HG03066 (cell line): ENCODE data around the gene RASSF5.
A peak's percentile ranks its signal among the peaks of the same experiment; 100 is the strongest.
"Not testable (repeated sequence)": the region's sequence is repeated elsewhere in the genome, so short reads cannot be mapped to it uniquely, and the experiment has no call there.

ENCODE experiments used
- ATAC-seq: cut with Tn5 transposase; IDR thresholded peaks from one replicate; pipeline ENCODE4 v1.9.1; 2021; ENCODE audit warnings: low read depth; ENCODE audit not compliant: unreplicated experiment

Gene RASSF5

DNA sequence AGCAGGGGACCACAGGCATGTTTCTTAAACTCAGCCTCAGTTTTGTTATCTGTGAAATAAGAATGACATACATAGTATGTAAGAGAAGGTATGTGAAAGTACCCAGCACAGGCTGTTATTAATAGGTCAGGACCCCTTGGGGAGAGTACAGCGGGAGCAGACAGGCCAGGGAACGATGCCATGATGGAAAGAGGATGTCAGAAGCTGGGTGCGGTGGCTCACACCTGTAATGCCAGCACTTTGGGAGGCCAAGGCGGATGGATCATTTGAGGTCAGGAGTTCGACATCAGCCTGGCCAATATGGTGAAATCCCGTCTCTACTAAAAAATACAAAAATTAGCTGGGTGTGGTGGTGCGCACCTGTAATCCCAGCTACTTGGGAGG is 73.8 kb downstream of the RASSF5 start:
- not testable (repeated sequence) for ATAC-seq

DNA sequence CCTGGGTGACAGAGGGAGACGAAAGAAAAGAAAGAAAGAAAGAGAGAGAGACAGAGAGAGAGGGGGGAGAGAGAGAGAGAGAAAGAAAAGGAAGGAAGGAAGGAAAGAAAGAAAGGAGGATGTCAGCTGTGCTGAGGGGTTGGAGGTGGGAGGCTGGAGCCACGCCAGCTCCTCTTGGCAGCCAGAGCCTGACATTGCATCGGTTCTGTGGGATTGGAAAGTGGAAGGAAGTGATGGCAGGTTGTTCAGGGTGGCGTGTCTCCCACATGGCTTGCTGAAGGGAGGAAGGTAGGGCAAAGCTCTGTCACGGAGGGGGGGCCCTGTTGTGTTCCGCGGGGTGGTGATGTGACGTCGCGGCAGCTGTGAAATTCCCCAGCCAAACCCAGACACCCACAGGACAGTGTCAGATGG is 74.2 kb downstream of the RASSF5 start:
- ATAC-seq: no peak

DNA sequence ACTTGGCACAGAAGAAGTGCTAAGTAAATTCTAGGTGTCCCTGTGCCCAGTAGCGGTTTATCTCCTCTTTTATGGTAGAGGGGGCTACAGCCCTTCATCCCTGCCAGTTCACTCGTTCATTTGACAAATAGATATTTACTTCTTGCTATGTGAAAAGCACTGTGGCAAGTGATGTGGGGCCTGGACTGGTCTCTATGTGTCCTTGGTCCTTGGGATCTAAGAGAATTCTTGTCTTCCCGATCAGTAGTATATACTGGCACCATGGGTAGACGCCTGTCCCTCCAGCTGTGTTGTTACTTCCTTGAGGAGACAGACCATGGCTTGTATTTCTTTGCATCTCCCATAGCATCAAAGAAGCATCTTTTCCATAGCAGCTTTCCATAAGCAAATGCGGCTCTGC is 75.2 kb downstream of the RASSF5 start:
- no peak for ATAC-seq

DNA sequence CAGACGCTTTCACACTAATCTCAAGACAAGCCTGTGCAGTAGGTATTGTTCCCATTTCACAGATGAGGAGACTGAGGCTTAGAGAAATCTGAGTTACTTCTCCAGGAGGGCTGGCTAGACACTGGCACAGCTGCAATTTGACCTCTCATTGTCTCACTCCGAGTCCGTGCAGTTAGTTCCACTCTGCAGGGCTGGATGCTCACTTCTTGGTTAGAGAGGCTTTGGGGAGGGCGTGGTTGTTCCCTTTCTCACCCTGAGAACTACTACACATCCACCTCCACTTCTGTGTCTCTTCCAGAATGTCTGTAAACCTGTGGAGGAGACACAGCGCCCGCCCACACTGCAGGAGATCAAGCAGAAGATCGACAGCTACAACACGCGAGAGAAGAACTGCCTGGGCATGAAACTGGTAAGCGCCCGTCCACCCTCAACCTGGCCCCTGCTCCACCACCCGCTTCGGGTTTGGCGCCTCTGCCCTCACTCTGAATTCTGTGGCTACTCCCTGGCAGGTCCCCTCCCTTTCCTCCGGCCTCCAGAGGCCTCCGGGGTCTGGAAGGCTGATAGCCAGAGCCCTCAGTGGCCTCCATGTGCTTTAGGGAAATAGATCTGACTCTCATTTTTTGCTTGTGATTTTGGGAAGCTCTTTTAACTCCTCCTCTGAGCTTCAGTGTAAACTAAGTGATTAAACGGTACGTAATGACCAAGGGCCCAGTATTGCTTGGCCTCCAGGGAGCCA is 75.8 kb downstream of the RASSF5 start:
- ATAC-seq: no peak

DNA sequence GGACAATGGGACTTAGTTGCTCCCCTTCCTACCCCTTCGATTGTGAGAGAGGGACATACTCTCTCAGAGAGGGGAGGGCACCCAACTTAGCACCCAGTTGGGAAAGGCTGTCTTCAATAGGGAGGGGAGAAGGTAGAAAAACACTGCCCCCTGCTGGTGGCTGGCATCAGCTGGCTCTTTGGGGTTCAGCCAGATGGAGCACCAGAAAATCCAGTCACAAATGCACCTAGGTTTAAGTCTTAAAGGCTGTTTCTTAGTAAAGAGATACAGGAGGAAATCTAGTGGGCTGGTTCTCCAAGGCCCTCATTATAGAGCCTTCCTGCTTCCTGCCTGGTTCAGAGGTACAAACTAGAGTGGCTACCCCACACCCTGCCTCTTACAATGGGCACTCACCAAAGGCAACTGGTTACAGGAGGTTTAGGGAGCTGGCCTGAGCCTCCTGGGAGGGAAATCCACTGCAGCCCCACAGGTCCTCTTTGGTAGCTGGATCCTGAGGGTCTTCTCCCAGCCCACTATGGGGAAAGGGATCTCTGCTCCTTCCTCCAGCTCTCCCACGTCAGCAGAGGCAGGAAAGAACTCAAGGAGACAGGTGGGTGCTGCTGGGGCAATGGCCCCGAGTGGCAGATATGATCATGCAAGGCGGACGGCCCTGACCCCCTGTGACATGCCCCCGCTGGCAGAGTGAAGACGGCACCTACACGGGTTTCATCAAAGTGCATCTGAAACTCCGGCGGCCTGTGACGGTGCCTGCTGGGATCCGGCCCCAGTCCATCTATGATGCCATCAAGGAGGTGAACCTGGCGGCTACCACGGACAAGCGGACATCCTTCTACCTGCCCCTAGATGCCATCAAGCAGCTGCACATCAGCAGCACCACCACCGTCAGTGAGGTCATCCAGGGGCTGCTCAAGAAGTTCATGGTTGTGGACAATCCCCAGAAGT is 76.6 kb downstream of the RASSF5 start:
- no peak for ATAC-seq

DNA sequence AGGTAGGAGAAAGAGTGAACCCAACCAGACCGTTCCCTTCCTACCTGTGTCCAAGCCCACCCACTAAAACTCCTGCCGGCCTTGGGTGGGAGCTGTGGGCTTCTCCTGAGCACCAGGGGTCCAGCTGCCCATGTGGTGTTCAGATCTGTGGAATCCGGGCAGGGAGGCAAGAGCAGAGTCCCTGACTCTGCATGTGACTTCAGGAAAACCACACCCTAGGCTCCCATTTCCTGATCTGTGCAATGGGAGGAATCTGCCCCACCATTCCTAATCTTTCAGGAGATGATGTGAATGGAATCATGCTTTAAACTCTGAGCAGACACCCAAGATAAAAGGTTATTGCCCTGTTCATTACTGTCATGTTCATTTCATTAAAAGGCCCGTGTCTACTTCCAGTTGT is 77.4 kb downstream of the RASSF5 start:
- ATAC-seq: no peak

DNA sequence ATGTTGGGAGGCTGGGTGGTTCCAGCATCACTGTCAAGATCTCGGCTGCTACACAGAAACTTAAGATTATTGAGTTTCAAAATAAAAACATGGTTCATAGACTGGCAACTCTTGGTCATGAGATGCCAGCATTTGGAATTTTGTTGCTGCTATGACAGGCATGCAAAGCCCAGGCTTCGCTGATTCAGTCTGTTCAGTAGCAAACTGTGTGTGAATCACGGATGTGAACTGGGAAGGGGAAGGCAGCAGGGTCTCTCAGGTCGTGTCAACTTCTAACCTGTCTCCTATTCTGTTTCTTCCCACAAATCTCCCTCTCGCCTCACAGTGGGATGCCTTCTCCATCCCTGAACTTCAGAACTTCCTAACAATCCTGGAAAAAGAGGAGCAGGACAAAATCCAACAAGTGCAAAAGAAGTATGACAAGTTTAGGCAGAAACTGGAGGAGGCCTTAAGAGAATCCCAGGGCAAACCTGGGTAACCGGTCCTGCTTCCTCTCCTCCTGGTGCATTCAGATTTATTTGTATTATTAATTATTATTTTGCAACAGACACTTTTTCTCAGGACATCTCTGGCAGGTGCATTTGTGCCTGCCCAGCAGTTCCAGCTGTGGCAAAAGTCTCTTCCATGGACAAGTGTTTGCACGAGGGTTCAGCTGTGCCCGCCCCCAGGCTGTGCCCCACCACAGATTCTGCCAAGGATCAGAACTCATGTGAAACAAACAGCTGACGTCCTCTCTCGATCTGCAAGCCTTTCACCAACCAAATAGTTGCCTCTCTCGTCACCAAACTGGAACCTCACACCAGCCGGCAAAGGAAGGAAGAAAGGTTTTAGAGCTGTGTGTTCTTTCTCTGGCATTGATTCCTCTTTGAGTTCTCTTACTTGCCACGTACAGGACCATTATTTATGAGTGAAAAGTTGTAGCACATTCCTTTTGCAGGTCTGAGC is 79.4 kb downstream of the RASSF5 start:
- no peak for ATAC-seq

DNA sequence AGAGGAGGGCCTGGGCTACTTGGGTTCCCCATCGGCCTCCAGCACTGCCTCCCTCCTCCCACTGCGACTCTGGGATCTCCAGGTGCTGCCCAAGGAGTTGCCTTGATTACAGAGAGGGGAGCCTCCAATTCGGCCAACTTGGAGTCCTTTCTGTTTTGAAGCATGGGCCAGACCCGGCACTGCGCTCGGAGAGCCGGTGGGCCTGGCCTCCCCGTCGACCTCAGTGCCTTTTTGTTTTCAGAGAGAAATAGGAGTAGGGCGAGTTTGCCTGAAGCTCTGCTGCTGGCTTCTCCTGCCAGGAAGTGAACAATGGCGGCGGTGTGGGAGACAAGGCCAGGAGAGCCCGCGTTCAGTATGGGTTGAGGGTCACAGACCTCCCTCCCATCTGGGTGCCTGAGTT is 80.6 kb downstream of the RASSF5 start:
- no peak for ATAC-seq

DNA sequence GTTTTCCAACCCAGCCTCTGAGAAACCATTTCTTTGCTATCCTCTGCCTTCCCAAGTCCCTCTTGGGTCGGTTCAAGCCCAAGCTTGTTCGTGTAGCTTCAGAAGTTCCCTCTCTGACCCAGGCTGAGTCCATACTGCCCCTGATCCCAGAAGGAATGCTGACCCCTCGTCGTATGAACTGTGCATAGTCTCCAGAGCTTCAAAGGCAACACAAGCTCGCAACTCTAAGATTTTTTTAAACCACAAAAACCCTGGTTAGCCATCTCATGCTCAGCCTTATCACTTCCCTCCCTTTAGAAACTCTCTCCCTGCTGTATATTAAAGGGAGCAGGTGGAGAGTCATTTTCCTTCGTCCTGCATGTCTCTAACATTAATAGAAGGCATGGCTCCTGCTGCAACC is 81.2 kb downstream of the RASSF5 start:
- ATAC-seq: no peak

DNA sequence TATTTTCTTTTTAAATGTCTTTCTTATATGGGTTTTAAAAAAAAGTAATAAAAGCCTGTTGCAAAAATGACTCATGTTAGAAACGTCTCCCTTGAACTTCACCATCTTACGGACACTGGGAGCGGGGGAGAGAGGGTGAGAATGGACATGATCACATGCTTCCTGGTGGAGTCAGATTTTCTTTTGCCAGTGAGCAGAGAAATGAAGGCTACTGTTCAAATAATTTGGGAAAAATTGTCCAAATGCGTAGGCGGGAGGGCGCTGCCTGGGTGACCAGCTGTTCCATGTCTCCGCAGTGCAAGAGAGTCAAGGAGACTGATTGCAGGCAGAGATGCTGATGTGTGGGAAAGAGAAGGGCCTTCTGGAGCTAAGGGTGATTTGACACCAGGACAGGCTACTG is 81.9 kb downstream of the RASSF5 start:
- ATAC-seq: no peak

DNA sequence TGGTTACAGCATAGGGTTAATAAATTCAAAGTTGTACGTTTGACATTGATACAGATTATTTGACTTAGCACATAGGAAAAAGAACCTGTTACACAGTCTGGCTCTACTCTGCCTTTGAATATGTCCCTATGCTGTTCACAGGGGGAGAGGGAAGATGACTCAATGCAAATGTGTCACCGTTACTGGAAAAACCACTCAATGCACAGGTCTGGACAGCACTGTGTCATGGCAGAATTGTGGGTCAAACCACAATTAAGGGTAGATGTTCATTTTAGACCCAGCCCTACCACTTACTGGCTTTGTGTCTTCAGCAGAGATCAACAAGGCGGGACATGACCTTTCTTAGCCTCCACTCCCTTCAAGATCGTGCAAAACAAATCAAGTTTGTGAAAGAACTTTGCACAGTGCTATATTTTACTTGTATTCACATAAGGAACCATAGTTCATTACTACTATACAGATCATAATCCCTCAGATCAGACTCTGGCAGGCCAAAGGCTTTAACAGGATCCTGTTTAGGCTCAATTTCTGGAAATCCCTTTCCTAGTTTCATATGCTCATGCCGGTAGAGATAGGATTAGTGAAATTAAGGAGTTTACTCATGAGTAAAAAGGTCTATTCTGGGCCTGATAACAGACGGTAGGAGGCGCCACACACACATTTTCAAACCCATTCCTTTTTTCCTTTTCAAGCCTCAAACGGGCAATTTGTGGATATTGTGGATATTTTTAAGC is 82.9 kb downstream of the RASSF5 start:
- peak; percentile 50 for ATAC-seq

DNA sequence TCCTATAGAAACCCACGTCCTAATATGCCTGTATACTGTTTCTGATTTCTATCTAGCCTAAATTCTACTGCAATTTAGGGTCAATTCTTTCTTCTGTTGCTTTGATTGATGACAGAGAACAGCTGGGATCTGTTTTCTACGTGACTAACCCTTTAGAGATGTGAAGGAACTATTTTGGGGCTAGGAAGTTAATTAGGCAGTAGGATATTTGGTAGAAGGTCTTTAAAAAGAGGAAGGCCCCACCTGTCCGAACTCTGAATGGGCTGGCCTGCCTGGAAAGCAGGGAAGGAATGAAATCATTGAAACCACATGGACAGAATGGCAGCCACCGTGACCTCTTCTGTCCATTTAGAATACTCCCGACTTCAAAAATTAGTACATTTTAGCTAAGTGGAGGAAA is 83.9 kb downstream of the RASSF5 start:
- no peak for ATAC-seq

DNA sequence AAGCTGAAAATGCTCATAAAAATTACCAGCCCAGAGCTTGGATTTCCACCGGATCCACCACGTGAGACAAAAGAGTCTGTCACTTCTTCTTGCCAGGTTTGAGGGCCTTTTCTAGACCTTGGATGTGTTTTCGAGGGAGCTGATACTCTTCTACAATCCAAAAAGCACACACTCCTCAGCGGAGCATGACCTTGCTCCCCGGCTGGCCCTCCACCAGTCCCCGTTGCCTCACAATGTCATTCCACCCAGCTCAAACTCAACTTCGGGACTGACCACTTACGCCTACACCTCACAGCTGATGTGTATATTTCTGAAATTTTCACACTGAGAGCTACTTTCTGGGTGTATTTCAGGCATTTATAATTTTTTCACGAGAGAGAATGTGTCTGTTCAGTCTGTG is 84.4 kb downstream of the RASSF5 start:
- no peak for ATAC-seq

DNA sequence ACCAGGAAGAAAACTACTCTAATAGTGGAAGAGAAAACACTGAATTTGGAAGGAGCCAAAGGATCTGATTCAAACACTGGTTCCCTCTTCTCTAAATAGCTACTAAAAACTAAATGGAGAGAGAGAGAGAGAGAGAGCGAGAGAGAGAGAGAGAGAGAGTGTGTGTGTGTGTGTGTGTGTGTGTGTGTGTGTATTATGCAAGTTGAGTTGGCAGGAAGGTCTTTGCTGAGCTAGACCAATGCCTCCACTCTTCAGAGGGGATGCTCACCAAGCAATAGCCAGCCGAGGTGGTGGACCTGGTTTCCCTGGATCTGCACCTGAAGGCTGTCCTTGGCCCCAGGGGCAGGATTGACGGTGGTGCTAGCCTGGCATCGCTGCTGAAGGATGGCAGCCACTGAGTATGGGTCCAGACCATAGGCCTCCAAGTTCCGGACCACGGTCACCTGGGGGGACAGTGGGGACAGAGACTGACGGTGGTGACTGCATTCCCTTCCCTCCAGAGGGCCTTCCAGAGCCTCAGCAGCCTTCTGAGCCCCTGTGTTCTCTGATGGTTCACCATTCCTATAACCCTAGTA is 86.1 kb downstream of the RASSF5 start:
- ATAC-seq: no peak

DNA sequence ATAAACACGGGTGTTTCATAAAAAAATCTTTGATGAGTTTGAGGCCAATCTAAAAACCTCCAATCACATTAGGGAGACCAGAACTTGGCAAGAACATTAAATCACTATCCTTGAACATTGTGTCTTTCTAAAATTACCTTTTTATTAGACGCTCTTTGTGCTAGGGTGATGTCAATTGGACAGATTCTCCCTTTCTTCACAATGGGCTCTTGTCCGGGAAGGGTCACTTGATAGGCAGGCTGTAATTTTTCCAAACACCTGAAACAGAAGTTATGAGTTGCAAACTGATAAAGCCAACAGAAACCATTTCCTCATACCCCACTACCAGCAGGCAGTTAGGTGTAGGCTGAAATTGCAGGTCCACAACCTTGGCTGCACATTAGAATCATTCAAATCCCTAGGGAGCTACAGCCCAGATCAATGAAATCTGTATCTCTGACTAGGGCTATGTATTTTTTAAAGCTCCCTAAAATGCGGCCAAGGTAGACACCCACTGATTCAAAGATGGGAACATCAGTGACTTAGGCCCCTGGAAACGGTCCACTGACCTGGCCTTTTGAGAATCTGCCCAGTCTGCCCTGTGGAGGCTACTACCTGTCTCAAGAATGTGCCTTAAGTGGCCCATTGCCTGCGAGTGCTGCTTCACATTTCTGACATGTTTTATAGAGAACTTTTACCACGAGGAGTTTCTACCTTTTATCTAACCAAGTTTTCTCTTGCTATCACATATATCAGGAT is 88.4 kb downstream of the RASSF5 start:
- no peak for ATAC-seq

DNA sequence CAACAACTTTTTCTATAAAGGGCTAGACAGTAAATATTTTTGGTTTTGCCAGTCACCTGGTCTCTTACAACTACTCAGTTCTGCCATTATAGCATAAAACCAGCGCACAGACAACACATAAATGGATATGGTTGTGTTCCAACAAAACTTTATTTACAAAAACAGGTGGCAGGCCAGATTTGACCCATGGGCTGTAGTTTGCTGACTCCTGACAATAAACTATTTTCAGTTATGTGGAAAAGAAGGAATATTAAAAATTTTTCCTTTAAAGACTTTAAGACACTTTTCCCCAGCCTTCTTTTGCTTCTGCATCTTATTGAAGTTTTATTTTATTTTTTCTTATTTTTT is 89.0 kb downstream of the RASSF5 start:
- ATAC-seq: no peak

DNA sequence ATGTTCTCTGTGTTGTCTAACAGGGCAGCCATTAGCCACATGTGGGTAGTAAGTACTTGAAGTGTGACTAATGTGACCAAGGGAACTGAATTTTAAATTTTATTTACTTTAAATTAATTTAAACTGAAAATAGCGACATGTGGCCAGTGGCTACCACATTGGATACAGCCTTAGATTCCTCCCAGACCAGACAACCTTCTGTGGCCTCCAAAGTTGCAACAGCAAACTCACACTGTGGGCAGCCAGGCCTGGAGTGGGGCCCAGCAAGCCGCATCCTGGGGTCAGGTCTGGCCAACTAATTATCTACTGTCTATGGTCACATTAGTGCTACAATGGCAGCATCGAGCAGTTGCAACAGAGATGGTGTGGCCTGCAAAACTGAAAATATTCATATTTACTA is 93.2 kb downstream of the RASSF5 start:
- ATAC-seq: no peak

DNA sequence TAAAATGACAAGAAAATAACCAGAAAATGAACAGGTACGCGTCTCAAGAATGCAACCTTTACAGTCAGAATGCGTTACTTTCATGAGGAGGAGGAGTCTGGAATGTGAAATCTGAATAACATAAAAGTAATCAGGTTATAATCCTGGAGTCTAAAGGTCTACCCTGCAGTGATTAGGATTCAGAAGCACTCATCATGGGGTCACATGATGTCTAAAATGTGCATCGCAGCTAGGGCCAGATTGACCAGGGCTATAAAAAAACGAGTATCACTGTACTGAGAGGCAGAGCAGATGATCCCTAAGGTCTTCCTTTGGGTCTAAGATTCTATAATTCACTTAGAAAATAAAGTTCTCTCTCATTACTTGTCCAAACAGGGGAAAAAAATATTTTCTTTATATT is 97.5 kb downstream of the RASSF5 start:
- no peak for ATAC-seq

DNA sequence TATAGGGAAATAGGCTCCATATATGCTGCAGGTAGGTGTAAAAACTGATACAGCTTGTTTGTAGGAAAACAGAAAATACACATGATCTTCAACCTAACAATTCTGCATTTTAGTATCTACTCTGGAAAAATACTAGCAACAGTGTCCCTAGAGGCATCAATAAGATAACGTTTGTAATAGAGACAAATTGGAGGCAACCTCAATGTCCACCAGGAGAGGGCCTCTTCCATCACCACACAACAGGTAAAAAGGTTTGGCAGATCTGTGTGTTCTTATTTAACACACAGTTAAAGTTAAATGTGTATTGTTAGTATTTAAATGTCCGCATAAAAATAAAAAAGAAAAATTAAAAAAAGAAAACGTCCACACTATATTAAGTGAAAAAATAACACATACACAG is 99.5 kb downstream of the RASSF5 start:
- ATAC-seq: no peak
